ENCODE results near the gene BRD2. TPM values are rescaled to one million over a fixed set of nuclear protein-coding genes. Genes with fewer than 3 reads are reported as not detected.
A peak's percentile ranks its signal among the peaks of the same experiment; 100 is the strongest.

The BRD2 gene
- total RNA-seq, 6 donors from 2014 or later: 144 to 388 (median 183) TPM

DNA sequence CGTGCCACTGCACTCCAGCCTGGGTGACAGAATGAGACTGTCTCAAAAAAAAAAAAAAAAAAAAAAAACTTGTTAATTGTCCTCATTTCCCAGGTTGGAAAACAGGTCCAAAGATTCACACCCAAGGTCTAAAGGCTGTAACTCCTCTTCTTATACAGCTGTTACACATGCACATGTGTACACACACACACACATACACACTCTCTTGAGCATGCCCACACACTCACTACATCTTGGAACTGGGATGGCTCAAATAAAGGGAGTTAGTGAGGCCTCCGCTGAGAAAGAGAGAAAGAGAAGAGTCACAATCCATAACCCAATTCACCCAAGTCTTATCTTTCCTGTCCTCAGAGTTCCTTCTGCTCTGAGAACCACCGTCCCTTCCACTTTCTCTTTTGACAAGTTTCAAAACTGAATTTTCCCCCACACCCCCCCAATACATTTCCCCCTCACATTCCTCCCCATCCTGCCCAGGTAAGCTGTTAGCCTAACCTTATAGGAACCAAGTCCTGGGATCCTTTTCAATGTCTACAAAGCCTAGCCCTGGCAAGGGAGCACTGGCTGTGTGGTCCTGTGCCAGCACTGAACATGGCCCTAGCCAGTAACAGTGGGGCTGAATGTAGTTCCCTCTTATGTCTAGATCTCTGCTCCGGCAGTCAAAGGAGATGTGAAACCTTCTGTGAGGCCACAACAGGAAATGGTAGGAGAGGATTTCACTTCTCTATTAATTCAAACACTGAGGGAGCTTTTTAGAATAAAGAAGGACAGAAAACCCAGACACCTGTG, 24.3 kb upstream of the BRD2 start:
- TF ChIP-seq CTCF (IDR thresholded peaks at IDR 0.05) (no peak), POLR2A (IDR thresholded peaks at IDR 0.05) (peak in 2 of 4 donors; percentile 23 to 69), POLR2AphosphoS5 (IDR thresholded peaks at IDR 0.05) (peak in 1 of 2 donors; percentile 55)
- ATAC-seq (ENCODE audit: low FRiP score in 2 of 2) (peak; percentile 66 to 77), DNase-seq (peak in 1 of 2 donors; percentile 59)
- WGBS, 2 donors: 38 to 55% methylated on average over 4 of the region's 4 CpGs
- no peaks in the 10 kb centered on the region for H3K9me3 ChIP-seq
- peaks cover 0 to 5% (median 0%) of the 10 kb centered on the region in 4 donors for H3K36me3 ChIP-seq
- peak overlapping the region; percentile 67 to 83 (median 74) for H3K27ac ChIP-seq
- H3K4me1 ChIP-seq: peaks cover 27 to 64% (median 34%) of the 10 kb centered on the region in 4 donors
- H3K4me3 ChIP-seq: peak overlapping the region in 2 of 4 donors; percentile 17 to 23
- no peaks in the 10 kb centered on the region for H3K27me3 ChIP-seq

- H3K36me3 ChIP-seq: peaks cover 0 to 5% (median 0%) of the 10 kb centered on the region in 4 donors
- WGBS, 2 donors: 60 to 64% methylated on average over 9 of the region's 9 CpGs
- no peaks in the 10 kb centered on the region for H3K27me3 ChIP-seq
- H3K9me3 ChIP-seq: no peaks in the 10 kb centered on the region
- no peak overlapping the region for H3K4me3 ChIP-seq
- ATAC-seq (ENCODE audit: low FRiP score in 2 of 2): peak in 1 of 2 donors; percentile 6
- peaks cover 30 to 57% (median 34%) of the 10 kb centered on the region in 4 donors for H3K4me1 ChIP-seq
- H3K27ac ChIP-seq: peak overlapping the region; percentile 67 to 83 (median 74)
- TF ChIP-seq CTCF (IDR thresholded peaks at IDR 0.05) (no peak), POLR2AphosphoS5 (IDR thresholded peaks at IDR 0.05) (peak in 1 of 2 donors; percentile 37), POLR2A (IDR thresholded peaks at IDR 0.05) (peak in 1 of 4 donors; percentile 17), EP300 (IDR thresholded peaks at IDR 0.05) (no peak)
- DNase-seq: no peak
Measured at GRCh38 chr6:32945108-32945760, 23.2 kb upstream of the BRD2 start.

GRCh38 chr6:32945953-32946352, 22.4 kb upstream of the BRD2 start:
- Histone ChIP-seq H3K4me3 (no peak overlapping the region), H3K4me1 (peaks cover 25 to 57% (median 34%) of the 10 kb centered on the region in 4 donors), H3K27me3 (no peaks in the 10 kb centered on the region), H3K27ac (peak overlapping the region in 3 of 4 donors; percentile 24 to 77 (median 34)), H3K9me3 (no peaks in the 10 kb centered on the region), H3K36me3 (peaks cover 0 to 5% (median 0%) of the 10 kb centered on the region in 4 donors)
- TF ChIP-seq POLR2A (IDR thresholded peaks at IDR 0.05) (no peak), EP300 (IDR thresholded peaks at IDR 0.05) (no peak), POLR2AphosphoS5 (IDR thresholded peaks at IDR 0.05) (no peak), CTCF (IDR thresholded peaks at IDR 0.05) (no peak)
- ATAC-seq (ENCODE audit: low FRiP score in 2 of 2): no peak
- DNase-seq: no peak

- no peak for DNase-seq
- Histone ChIP-seq H3K9me3 (no peaks in the 10 kb centered on the region), H3K4me3 (no peak overlapping the region), H3K27me3 (no peaks in the 10 kb centered on the region), H3K27ac (no peak overlapping the region), H3K36me3 (peaks cover 0 to 5% (median 0%) of the 10 kb centered on the region in 4 donors), H3K4me1 (peaks cover 29 to 57% (median 36%) of the 10 kb centered on the region in 4 donors)
- TF ChIP-seq CTCF (IDR thresholded peaks at IDR 0.05) (no peak), POLR2AphosphoS5 (IDR thresholded peaks at IDR 0.05) (no peak), EP300 (IDR thresholded peaks at IDR 0.05) (no peak), POLR2A (IDR thresholded peaks at IDR 0.05) (no peak)
- no peak for ATAC-seq (ENCODE audit: low FRiP score in 2 of 2)
Measured at GRCh38 chr6:32946893-32947292, 21.5 kb upstream of the BRD2 start.

Measured in upper lobe of left lung (tissue), 6 donors.